Lower leg skin (tissue), 4 donors: ENCODE measurements around the gene FMO3. TPM values are rescaled to one million over a fixed set of nuclear protein-coding genes. Genes with fewer than 3 reads are reported as not detected.

Experiments used
- DNase-seq, 2 donors: peaks; one replicate each; pipeline ENCODE4 v3.0.0-alpha.2; 2019; ENCODE audit warnings: low spot score in 2 of 2
- H3K4me3 ChIP-seq: fragments of 200-600 bp; sonication (generic); 2 replicates; pipeline ENCODE4 v1.5.1; 2017; ENCODE audit warnings: mild to moderate bottlenecking, low read depth; ENCODE audit not compliant: poor library complexity, severe bottlenecking
- CTCF ChIP-seq, 3 donors: fragments of 450-650 bp; IDR thresholded peaks; one replicate each; pipeline ENCODE4 v1.5.1; 2016; ENCODE audit warnings: antibody characterized with exemption in 3 of 3, mild to moderate bottlenecking in 3 of 3, moderate library complexity in 2 of 3
- POLR2A ChIP-seq, 2 donors: fragments of 450-650 bp; IDR thresholded peaks; one replicate each; pipeline ENCODE4 v1.6.1; 2016 to 2017; ENCODE audit warnings: antibody characterized with exemption in 2 of 2, mild to moderate bottlenecking in 1 of 2, moderate library complexity in 1 of 2
- WGBS, 2 donors: methylation state at CpG; one replicate each; pipeline ENCODE4 v1.1.5; 2018; 5-methylcytosine and 5-hydroxymethylcytosine counted together
- intact Hi-C: fragments of 100-400 bp; cut with DNase I; formaldehyde crosslinking; loops from one replicate; pipeline ENCODE4 v1.15.0; 2023; ENCODE audit warnings: low total_unique reads
- microRNA counts, 2 donors: library from miRNA; unstranded; fragments of <30 nt; microRNA quantifications; one replicate each; lab custom pipeline; 2016
- microRNA-seq, 2 donors: library from miRNA; unstranded; fragments of <30 nt; microRNA quantifications; one replicate each; pipeline ENCODE4, GENCODE V29; 2016; ENCODE audit warnings: borderline replicate concordance in 2 of 2, borderline number of aligned reads in 1 of 2
- total RNA-seq, 4 donors: library from RNA; depleted of rRNA; stranded (reverse); fragments of >200 nt; gene quantifications; one replicate each; pipeline ENCODE4 v1.1.0, GENCODE V29; 2016

FMO3 gene
- total RNA-seq, 4 donors from 2014 or later = 0.84 to 3.2 (median 2.1) TPM

GRCh38 chr1:171160211-171160610 lies 69.5 kb downstream of the FMO3 start:
- WGBS, 2 donors = 80 to 83% methylated on average over 3 of the region's 3 CpGs
- no peak for DNase-seq
- TF ChIP-seq POLR2A (IDR thresholded peaks at IDR 0.05) (no peak), CTCF (IDR thresholded peaks at IDR 0.05) (no peak)
- H3K4me3 ChIP-seq = no peak overlapping the region
- intact Hi-C loops = no loop called here

GRCh38 chr1:171160639-171161354 lies 70.1 kb downstream of the FMO3 start:
- 89 to 94% methylated on average over 4 of the region's 4 CpGs for WGBS, 2 donors
- no peak for TF ChIP-seq CTCF (IDR thresholded peaks at IDR 0.05)
- TF ChIP-seq POLR2A (IDR thresholded peaks at IDR 0.05) = no peak
- DNase-seq = no peak
- H3K4me3 ChIP-seq = no peak overlapping the region
- intact Hi-C loops = no loop called here

- no peak for TF ChIP-seq POLR2A (IDR thresholded peaks at IDR 0.05)
- no peak for TF ChIP-seq CTCF (IDR thresholded peaks at IDR 0.05)
- H3K4me3 ChIP-seq = no peak overlapping the region
- intact Hi-C loops = no loop called here
- DNase-seq = no peak
These were observed 70.7 kb downstream of the FMO3 start for GRCh38 chr1:171161431-171161830.

- 65 to 83% methylated on average over 2 of the region's 2 CpGs for WGBS, 2 donors
- H3K4me3 ChIP-seq = no peak overlapping the region
- DNase-seq = no peak
- TF ChIP-seq POLR2A (IDR thresholded peaks at IDR 0.05) = no peak
- no peak for TF ChIP-seq CTCF (IDR thresholded peaks at IDR 0.05)
- intact Hi-C loops = no loop called here
These were observed 75.7 kb downstream of the FMO3 start for GRCh38 chr1:171166361-171166760.

MicroRNAs encoded within 50 kb of the gene (microRNA counts, 767-probe panel; counts per million panel counts)
- microRNA hsa-miR-1295a (lab: Ali Mortazavi, UCI) = 0 to 358 counts per million in 2 donors

Small RNA genes within 50 kb of the gene (microRNA-seq; reads per million reads assigned to microRNA genes)
- gene MIR1295A (0 reads per million in 2 donors), gene MIR1295B (0 reads per million in 2 donors)

Other genes with a start within 250 kb of the FMO3 start
- gene MROH9, start 155.4 kb upstream of the FMO3 start, total RNA-seq = not detected
- gene FMO2, start 94.4 kb downstream of the FMO3 start, total RNA-seq = 10 to 100 TPM in 1 of 4 donors, 1 to 10 TPM in 3; 2.5 to 11.1 (median 9.8) TPM
- gene FMO1, start 157.6 kb downstream of the FMO3 start, total RNA-seq = 1 to 10 TPM in 3 of 4 donors, under 1 TPM in 1; 0.53 to 3.4 (median 2.2) TPM
- 1 to 10 TPM; 2.3 to 4.7 (median 3.2) TPM for gene FMO4, start 223.3 kb downstream of the FMO3 start, total RNA-seq